H1 (cell line): ENCODE measurements around the gene NOBOX.

Experiments used
- CBX8 ChIP-seq: fragments of 300-800, 300-1000 bp; sonication (generic); IDR thresholded peaks from 2 replicates; pipeline ENCODE4 v1.7.1; 2016; ENCODE audit warnings: low read depth, low read length, borderline replicate concordance
- EGR1 ChIP-seq: IDR thresholded peaks from 2 replicates; pipeline ENCODE4 v1.6.1; 2011; ENCODE audit warnings: low read depth, low read length, borderline replicate concordance
- EP300 ChIP-seq, 2 experiments: IDR thresholded peaks; 1 replicate in 1 of 2; 2 replicates in 1 of 2; pipeline ENCODE4 v1.6.1; 2011 to 2012; ENCODE audit warnings: low read depth in 2 of 2, low read length in 2 of 2, mild to moderate bottlenecking in 2 of 2, borderline replicate concordance in 1 of 2, inconsistent platforms in 1 of 2, moderate library complexity in 1 of 2
- EZH2 ChIP-seq: fragments of 200-600 bp; sonication (generic); IDR thresholded peaks from 2 replicates; pipeline ENCODE4 v1.7.1; 2012; ENCODE audit warnings: low read depth, mild to moderate bottlenecking, moderate library complexity, low read length, inconsistent platforms; ENCODE audit not compliant: severe bottlenecking
- POLR2A ChIP-seq, 2 experiments: IDR thresholded peaks; 1 replicate in 1 of 2; 2 replicates in 1 of 2; pipeline ENCODE4 v1.6.1; 2011; ENCODE audit warnings: low read depth in 2 of 2, low read length in 2 of 2, mild to moderate bottlenecking in 2 of 2; ENCODE audit errors: control extremely low read depth in 1 of 2
- POLR2AphosphoS5 ChIP-seq: IDR thresholded peaks from 2 replicates; pipeline ENCODE4 v1.6.1; 2011; ENCODE audit warnings: low read depth, low read length
- SP1 ChIP-seq: IDR thresholded peaks from 2 replicates; pipeline ENCODE4 v1.6.1; 2011; ENCODE audit warnings: low read depth, low read length
- SRF ChIP-seq: IDR thresholded peaks from 2 replicates; pipeline ENCODE4 v1.6.1; 2011; ENCODE audit warnings: mild to moderate bottlenecking, low read depth, low read length, moderate library complexity
- SUZ12 ChIP-seq: fragments of 200-600 bp; sonication (generic); IDR thresholded peaks from 2 replicates; pipeline ENCODE4 v1.6.1; 2012; ENCODE audit warnings: mild to moderate bottlenecking, inconsistent platforms, low read length, moderate library complexity, mixed read lengths
- YY1 ChIP-seq: IDR thresholded peaks from 2 replicates; pipeline ENCODE4 v1.6.1; 2011; ENCODE audit warnings: low read depth, mild to moderate bottlenecking, low read length
- ZNF274 ChIP-seq: IDR thresholded peaks from 2 replicates; pipeline ENCODE4 v1.7.0; 2012; ENCODE audit warnings: low read length, borderline replicate concordance; ENCODE audit errors: extremely low read depth
- TF ChIP-seq, protein P1 (sequence below), 3 experiments: IDR thresholded peaks; 1 replicate in 2 of 3; 2 replicates in 1 of 3; pipeline versions ENCODE4 v1.5.1 to v1.6.1; 2011; ENCODE audit warnings: low read length in 3 of 3, mild to moderate bottlenecking in 3 of 3, inconsistent platforms in 2 of 3, low read depth in 1 of 3, moderate library complexity in 1 of 3; ENCODE audit not compliant: insufficient read depth in 1 of 3; ENCODE audit errors: control extremely low read depth in 1 of 3
- TF ChIP-seq, protein P2 (sequence below): IDR thresholded peaks from 2 replicates; pipeline ENCODE4 v1.6.1; 2011; ENCODE audit warnings: low read length, improper control_type of control experiment

DNA sequence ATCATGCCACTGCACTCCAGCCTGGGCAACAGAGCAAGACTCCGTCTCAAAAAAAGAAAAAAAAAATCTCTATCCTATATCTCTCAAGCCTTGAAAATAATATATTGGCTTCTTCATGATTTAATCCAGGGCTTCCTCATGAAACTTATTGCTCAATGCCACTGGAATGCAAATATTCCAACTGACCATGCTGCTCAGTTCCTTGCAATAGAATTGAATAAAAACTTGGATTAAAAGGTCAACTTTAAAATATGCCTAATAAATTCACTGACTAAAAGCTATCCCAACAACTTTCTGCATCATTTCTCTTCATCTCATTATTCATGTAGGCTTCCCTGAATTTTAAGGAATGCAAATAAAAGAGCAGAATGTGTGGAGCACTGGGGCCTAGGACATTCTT lies 42.1 kb upstream of the NOBOX start:
- TF ChIP-seq, protein P1, sequence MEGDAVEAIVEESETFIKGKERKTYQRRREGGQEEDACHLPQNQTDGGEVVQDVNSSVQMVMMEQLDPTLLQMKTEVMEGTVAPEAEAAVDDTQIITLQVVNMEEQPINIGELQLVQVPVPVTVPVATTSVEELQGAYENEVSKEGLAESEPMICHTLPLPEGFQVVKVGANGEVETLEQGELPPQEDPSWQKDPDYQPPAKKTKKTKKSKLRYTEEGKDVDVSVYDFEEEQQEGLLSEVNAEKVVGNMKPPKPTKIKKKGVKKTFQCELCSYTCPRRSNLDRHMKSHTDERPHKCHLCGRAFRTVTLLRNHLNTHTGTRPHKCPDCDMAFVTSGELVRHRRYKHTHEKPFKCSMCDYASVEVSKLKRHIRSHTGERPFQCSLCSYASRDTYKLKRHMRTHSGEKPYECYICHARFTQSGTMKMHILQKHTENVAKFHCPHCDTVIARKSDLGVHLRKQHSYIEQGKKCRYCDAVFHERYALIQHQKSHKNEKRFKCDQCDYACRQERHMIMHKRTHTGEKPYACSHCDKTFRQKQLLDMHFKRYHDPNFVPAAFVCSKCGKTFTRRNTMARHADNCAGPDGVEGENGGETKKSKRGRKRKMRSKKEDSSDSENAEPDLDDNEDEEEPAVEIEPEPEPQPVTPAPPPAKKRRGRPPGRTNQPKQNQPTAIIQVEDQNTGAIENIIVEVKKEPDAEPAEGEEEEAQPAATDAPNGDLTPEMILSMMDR (IDR thresholded peaks at IDR 0.05; ENCODE audit: control extremely low read depth in 1 of 3, insufficient read depth in 1 of 3, low read depth in 1 of 3, low read length in 3 of 3), result no peak
- no peak for TF ChIP-seq SRF
- no peak for TF ChIP-seq YY1
- no peak for TF ChIP-seq SP1
- no peak for TF ChIP-seq POLR2AphosphoS5
- no peak for TF ChIP-seq POLR2A (IDR thresholded peaks at IDR 0.05; ENCODE audit: control extremely low read depth in 1 of 2, low read depth in 2 of 2, low read length in 2 of 2)
- no peak for TF ChIP-seq EGR1
- no peak for TF ChIP-seq CBX8
- no peak for TF ChIP-seq ZNF274
- TF ChIP-seq, protein P2, sequence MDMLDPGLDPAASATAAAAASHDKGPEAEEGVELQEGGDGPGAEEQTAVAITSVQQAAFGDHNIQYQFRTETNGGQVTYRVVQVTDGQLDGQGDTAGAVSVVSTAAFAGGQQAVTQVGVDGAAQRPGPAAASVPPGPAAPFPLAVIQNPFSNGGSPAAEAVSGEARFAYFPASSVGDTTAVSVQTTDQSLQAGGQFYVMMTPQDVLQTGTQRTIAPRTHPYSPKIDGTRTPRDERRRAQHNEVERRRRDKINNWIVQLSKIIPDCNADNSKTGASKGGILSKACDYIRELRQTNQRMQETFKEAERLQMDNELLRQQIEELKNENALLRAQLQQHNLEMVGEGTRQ, result no peak
- TF ChIP-seq EP300 (IDR thresholded peaks at IDR 0.05; ENCODE audit: borderline replicate concordance in 1 of 2, low read depth in 2 of 2, low read length in 2 of 2), result no peak
- TF ChIP-seq SUZ12, result no peak
- TF ChIP-seq EZH2, result no peak
